ENCODE data around the gene ZSCAN16.
A peak's percentile ranks its signal among the peaks of the same experiment; 100 is the strongest.
"Not testable (repeated sequence)": the region's sequence is repeated elsewhere in the genome, so short reads cannot be mapped to it uniquely, and the experiment has no call there.

Gene ZSCAN16

GRCh38 chr6:28105245-28105639 lies 19.2 kb upstream of the ZSCAN16 start:
- H3K4me1 ChIP-seq (ENCODE audit: control insufficient read depth, insufficient read depth, low read length): no peaks in the 10 kb centered on the region
- H3K9me3 ChIP-seq (ENCODE audit: control insufficient read depth, low read length): no peaks in the 10 kb centered on the region
- H3K36me3 ChIP-seq (ENCODE audit: control insufficient read depth, insufficient read depth, low read length): no peaks in the 10 kb centered on the region
- H3K9ac ChIP-seq (ENCODE audit: low read length): peak overlapping the region; percentile 89
- peak overlapping the region; percentile 72 for H3K4me3 ChIP-seq (ENCODE audit: low read length)
- peaks cover 5% of the 10 kb centered on the region for H3K27me3 ChIP-seq (ENCODE audit: control insufficient read depth, insufficient read depth, low read length)

GRCh38 chr6:28107506-28107905 lies 16.9 kb upstream of the ZSCAN16 start:
- H3K4me1 ChIP-seq (ENCODE audit: control insufficient read depth, insufficient read depth, low read length): no peaks in the 10 kb centered on the region
- H3K9ac ChIP-seq (ENCODE audit: low read length): no peak overlapping the region
- H3K4me3 ChIP-seq (ENCODE audit: low read length): no peak overlapping the region
- H3K27me3 ChIP-seq (ENCODE audit: control insufficient read depth, insufficient read depth, low read length): peaks cover 5% of the 10 kb centered on the region
- no peaks in the 10 kb centered on the region for H3K9me3 ChIP-seq (ENCODE audit: control insufficient read depth, low read length)
- no peaks in the 10 kb centered on the region for H3K36me3 ChIP-seq (ENCODE audit: control insufficient read depth, insufficient read depth, low read length)

GRCh38 chr6:28111964-28112363 lies 12.4 kb upstream of the ZSCAN16 start:
- Histone ChIP-seq H3K36me3 (ENCODE audit: control insufficient read depth, insufficient read depth, low read length) (no peaks in the 10 kb centered on the region), H3K9me3 (ENCODE audit: control insufficient read depth, low read length) (no peaks in the 10 kb centered on the region), H3K27me3 (ENCODE audit: control insufficient read depth, insufficient read depth, low read length) (peaks cover 5% of the 10 kb centered on the region), H3K4me3 (ENCODE audit: low read length) (no peak overlapping the region), H3K4me1 (ENCODE audit: control insufficient read depth, insufficient read depth, low read length) (no peaks in the 10 kb centered on the region), H3K9ac (ENCODE audit: low read length) (no peak overlapping the region)

- no peaks in the 10 kb centered on the region for H3K27me3 ChIP-seq (ENCODE audit: control insufficient read depth, insufficient read depth, low read length)
- no peaks in the 10 kb centered on the region for H3K9me3 ChIP-seq (ENCODE audit: control insufficient read depth, low read length)
- H3K4me3 ChIP-seq (ENCODE audit: low read length): no peak overlapping the region
- H3K9ac ChIP-seq (ENCODE audit: low read length): no peak overlapping the region
- no peaks in the 10 kb centered on the region for H3K36me3 ChIP-seq (ENCODE audit: control insufficient read depth, insufficient read depth, low read length)
- no peaks in the 10 kb centered on the region for H3K4me1 ChIP-seq (ENCODE audit: control insufficient read depth, insufficient read depth, low read length)
Measured at GRCh38 chr6:28115799-28116198, 8.6 kb upstream of the ZSCAN16 start.

GRCh38 chr6:28117386-28118050 lies 6.9 kb upstream of the ZSCAN16 start:
- Histone ChIP-seq H3K4me1 (ENCODE audit: control insufficient read depth, insufficient read depth, low read length) (no peaks in the 10 kb centered on the region), H3K36me3 (ENCODE audit: control insufficient read depth, insufficient read depth, low read length) (no peaks in the 10 kb centered on the region), H3K27me3 (ENCODE audit: control insufficient read depth, insufficient read depth, low read length) (no peaks in the 10 kb centered on the region)

GRCh38 chr6:28118217-28118616 lies 6.2 kb upstream of the ZSCAN16 start:
- Histone ChIP-seq H3K9me3 (ENCODE audit: control insufficient read depth, low read length) (no peaks in the 10 kb centered on the region), H3K36me3 (ENCODE audit: control insufficient read depth, insufficient read depth, low read length) (no peaks in the 10 kb centered on the region), H3K4me1 (ENCODE audit: control insufficient read depth, insufficient read depth, low read length) (no peaks in the 10 kb centered on the region), H3K27me3 (ENCODE audit: control insufficient read depth, insufficient read depth, low read length) (no peaks in the 10 kb centered on the region), H3K9ac (ENCODE audit: low read length) (no peak overlapping the region), H3K4me3 (ENCODE audit: low read length) (no peak overlapping the region)

More at GRCh38 chr6:28117386-28118050, 6.9 kb upstream of the ZSCAN16 start:
- Histone ChIP-seq H3K9ac (ENCODE audit: low read length) (no peak overlapping the region), H3K4me3 (ENCODE audit: low read length) (no peak overlapping the region), H3K9me3 (ENCODE audit: control insufficient read depth, low read length) (no peaks in the 10 kb centered on the region)

- no peak overlapping the region for H3K4me3 ChIP-seq (ENCODE audit: low read length)
- H3K27me3 ChIP-seq (ENCODE audit: control insufficient read depth, insufficient read depth, low read length): no peaks in the 10 kb centered on the region
- no peaks in the 10 kb centered on the region for H3K9me3 ChIP-seq (ENCODE audit: control insufficient read depth, low read length)
- H3K36me3 ChIP-seq (ENCODE audit: control insufficient read depth, insufficient read depth, low read length): no peaks in the 10 kb centered on the region
- H3K4me1 ChIP-seq (ENCODE audit: control insufficient read depth, insufficient read depth, low read length): no peaks in the 10 kb centered on the region
- H3K9ac ChIP-seq (ENCODE audit: low read length): no peak overlapping the region
Measured at GRCh38 chr6:28121876-28122275, 2.5 kb upstream of the ZSCAN16 start.

- not testable (repeated sequence) for H3K4me3 ChIP-seq (ENCODE audit: low read length); H3K9ac ChIP-seq (ENCODE audit: low read length); H3K4me1 ChIP-seq (ENCODE audit: control insufficient read depth, insufficient read depth, low read length); H3K9me3 ChIP-seq (ENCODE audit: control insufficient read depth, low read length); H3K27me3 ChIP-seq (ENCODE audit: control insufficient read depth, insufficient read depth, low read length); H3K36me3 ChIP-seq (ENCODE audit: control insufficient read depth, insufficient read depth, low read length)
Measured at GRCh38 chr6:28122283-28122682, 2.1 kb upstream of the ZSCAN16 start.

GRCh38 chr6:28124971-28125353 lies 553 bp downstream of the ZSCAN16 start:
- no peaks in the 10 kb centered on the region for H3K36me3 ChIP-seq (ENCODE audit: control insufficient read depth, insufficient read depth, low read length)
- H3K9ac ChIP-seq (ENCODE audit: low read length): peak overlapping the region; percentile 65
- H3K4me1 ChIP-seq (ENCODE audit: control insufficient read depth, insufficient read depth, low read length): no peaks in the 10 kb centered on the region
- H3K27me3 ChIP-seq (ENCODE audit: control insufficient read depth, insufficient read depth, low read length): no peaks in the 10 kb centered on the region
- H3K4me3 ChIP-seq (ENCODE audit: low read length): peak overlapping the region; percentile 66
- H3K9me3 ChIP-seq (ENCODE audit: control insufficient read depth, low read length): no peaks in the 10 kb centered on the region

- no peaks in the 10 kb centered on the region for H3K27me3 ChIP-seq (ENCODE audit: control insufficient read depth, insufficient read depth, low read length)
- no peak overlapping the region for H3K4me3 ChIP-seq (ENCODE audit: low read length)
- no peaks in the 10 kb centered on the region for H3K4me1 ChIP-seq (ENCODE audit: control insufficient read depth, insufficient read depth, low read length)
- H3K9me3 ChIP-seq (ENCODE audit: control insufficient read depth, low read length): no peaks in the 10 kb centered on the region
- H3K36me3 ChIP-seq (ENCODE audit: control insufficient read depth, insufficient read depth, low read length): no peaks in the 10 kb centered on the region
- H3K9ac ChIP-seq (ENCODE audit: low read length): no peak overlapping the region
Measured at GRCh38 chr6:28125401-28125800, 992 bp downstream of the ZSCAN16 start.

- Histone ChIP-seq H3K9ac (ENCODE audit: low read length) (no peak overlapping the region), H3K36me3 (ENCODE audit: control insufficient read depth, insufficient read depth, low read length) (no peaks in the 10 kb centered on the region), H3K9me3 (ENCODE audit: control insufficient read depth, low read length) (no peaks in the 10 kb centered on the region), H3K4me1 (ENCODE audit: control insufficient read depth, insufficient read depth, low read length) (peaks cover 4% of the 10 kb centered on the region), H3K27me3 (ENCODE audit: control insufficient read depth, insufficient read depth, low read length) (no peaks in the 10 kb centered on the region), H3K4me3 (ENCODE audit: low read length) (no peak overlapping the region)
Measured at GRCh38 chr6:28134015-28134414, 9.6 kb downstream of the ZSCAN16 start.

- Histone ChIP-seq H3K36me3 (ENCODE audit: control insufficient read depth, insufficient read depth, low read length) (no peaks in the 10 kb centered on the region), H3K27me3 (ENCODE audit: control insufficient read depth, insufficient read depth, low read length) (no peaks in the 10 kb centered on the region), H3K9me3 (ENCODE audit: control insufficient read depth, low read length) (no peaks in the 10 kb centered on the region), H3K9ac (ENCODE audit: low read length) (no peak overlapping the region), H3K4me3 (ENCODE audit: low read length) (no peak overlapping the region), H3K4me1 (ENCODE audit: control insufficient read depth, insufficient read depth, low read length) (peaks cover 4% of the 10 kb centered on the region)
Measured at GRCh38 chr6:28134716-28135115, 10.3 kb downstream of the ZSCAN16 start.

GRCh38 chr6:28135393-28135792 lies 11.0 kb downstream of the ZSCAN16 start:
- no peak overlapping the region for H3K9ac ChIP-seq (ENCODE audit: low read length)
- H3K4me1 ChIP-seq (ENCODE audit: control insufficient read depth, insufficient read depth, low read length): peaks cover 4% of the 10 kb centered on the region
- no peaks in the 10 kb centered on the region for H3K27me3 ChIP-seq (ENCODE audit: control insufficient read depth, insufficient read depth, low read length)
- H3K4me3 ChIP-seq (ENCODE audit: low read length): no peak overlapping the region
- no peaks in the 10 kb centered on the region for H3K36me3 ChIP-seq (ENCODE audit: control insufficient read depth, insufficient read depth, low read length)
- H3K9me3 ChIP-seq (ENCODE audit: control insufficient read depth, low read length): no peaks in the 10 kb centered on the region
